ENCODE measurements around the gene VASN.
"Not testable (repeated sequence)": the region's sequence is repeated elsewhere in the genome, so short reads cannot be mapped to it uniquely, and the experiment has no call there.

The VASN gene

GRCh38 chr16:4332623-4333307 is 38.9 kb upstream of the VASN start:
- CTCF ChIA-PET: interaction anchor here (1.5 to 2.2 kb wide), 2 partner anchors 21 to 70 kb away, joined by 4 to 9 read pairs; no protein-coding TSS in a partner anchor
- POLR2A ChIA-PET: no interaction called here
- DNase-seq (ENCODE audit: extremely low spot score): no peak
- TF ChIP-seq CTBP1 (IDR thresholded peaks at IDR 0.05; ENCODE audit: borderline replicate concordance) (no peak), SP1 (IDR thresholded peaks at IDR 0.05) (no peak), PKNOX1 (IDR thresholded peaks at IDR 0.05) (no peak), ZNF384 (IDR thresholded peaks at IDR 0.05) (no peak), SUZ12 (IDR thresholded peaks at IDR 0.05) (no peak), FOXM1 (IDR thresholded peaks at IDR 0.05; ENCODE audit: borderline replicate concordance) (no peak)

GRCh38 chr16:4333308-4333638 is 38.4 kb upstream of the VASN start:
- POLR2A ChIA-PET: no interaction called here
- CTCF ChIA-PET: no interaction called here
- DNase-seq (ENCODE audit: extremely low spot score): no peak

DNA sequence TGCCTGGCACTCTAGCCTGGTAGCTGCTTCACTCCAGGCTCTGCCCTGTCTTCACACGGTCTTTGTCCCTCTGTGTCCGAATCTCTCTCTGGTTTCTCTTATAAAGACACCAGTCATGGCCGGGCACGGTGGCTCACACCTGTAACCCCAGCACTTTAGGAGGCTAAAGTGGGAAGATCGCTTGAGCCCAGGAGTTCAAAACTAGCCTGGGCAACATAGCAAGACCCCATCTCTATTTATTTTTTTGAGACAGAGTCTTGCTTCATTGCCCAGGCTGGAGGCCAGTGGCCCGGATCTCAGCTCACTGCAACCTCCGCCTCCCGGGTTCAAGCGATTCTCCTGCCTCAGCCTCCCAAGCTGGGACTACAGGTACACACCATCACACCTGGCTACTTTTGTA is 37.9 kb upstream of the VASN start:
- DNase-seq (ENCODE audit: extremely low spot score); POLR2A ChIA-PET; CTCF ChIA-PET: not testable (repeated sequence)

More at GRCh38 chr16:4333308-4333638, 38.4 kb upstream of the VASN start:
- no peak for TF ChIP-seq TARDBP (IDR thresholded peaks at IDR 0.05)
- no peak for TF ChIP-seq FOXK2 (IDR thresholded peaks at IDR 0.05)
- no peak for TF ChIP-seq PKNOX1 (IDR thresholded peaks at IDR 0.05)
- TF ChIP-seq BHLHE40 (IDR thresholded peaks at IDR 0.05; ENCODE audit: borderline replicate concordance): no peak
- no peak for TF ChIP-seq CTBP1 (IDR thresholded peaks at IDR 0.05; ENCODE audit: borderline replicate concordance)
- no peak for TF ChIP-seq ELF4 (IDR thresholded peaks at IDR 0.05)
- TF ChIP-seq HDGF (IDR thresholded peaks at IDR 0.05; ENCODE audit: borderline replicate concordance): no peak
- TF ChIP-seq ARNT (IDR thresholded peaks at IDR 0.05): no peak
- TF ChIP-seq LEF1 (IDR thresholded peaks at IDR 0.05; ENCODE audit: borderline replicate concordance): no peak
- TF ChIP-seq NFRKB (IDR thresholded peaks at IDR 0.05): no peak
- no peak for TF ChIP-seq ZNF384 (IDR thresholded peaks at IDR 0.05)
- no peak for TF ChIP-seq L3MBTL2 (conservative IDR thresholded peaks at IDR 0.05)
- TF ChIP-seq FOXA1 (IDR thresholded peaks at IDR 0.05): no peak
- no peak for TF ChIP-seq FOXM1 (IDR thresholded peaks at IDR 0.05; ENCODE audit: borderline replicate concordance)
- no peak for TF ChIP-seq SUZ12 (IDR thresholded peaks at IDR 0.05)
- TF ChIP-seq SP1 (IDR thresholded peaks at IDR 0.05): no peak

DNA sequence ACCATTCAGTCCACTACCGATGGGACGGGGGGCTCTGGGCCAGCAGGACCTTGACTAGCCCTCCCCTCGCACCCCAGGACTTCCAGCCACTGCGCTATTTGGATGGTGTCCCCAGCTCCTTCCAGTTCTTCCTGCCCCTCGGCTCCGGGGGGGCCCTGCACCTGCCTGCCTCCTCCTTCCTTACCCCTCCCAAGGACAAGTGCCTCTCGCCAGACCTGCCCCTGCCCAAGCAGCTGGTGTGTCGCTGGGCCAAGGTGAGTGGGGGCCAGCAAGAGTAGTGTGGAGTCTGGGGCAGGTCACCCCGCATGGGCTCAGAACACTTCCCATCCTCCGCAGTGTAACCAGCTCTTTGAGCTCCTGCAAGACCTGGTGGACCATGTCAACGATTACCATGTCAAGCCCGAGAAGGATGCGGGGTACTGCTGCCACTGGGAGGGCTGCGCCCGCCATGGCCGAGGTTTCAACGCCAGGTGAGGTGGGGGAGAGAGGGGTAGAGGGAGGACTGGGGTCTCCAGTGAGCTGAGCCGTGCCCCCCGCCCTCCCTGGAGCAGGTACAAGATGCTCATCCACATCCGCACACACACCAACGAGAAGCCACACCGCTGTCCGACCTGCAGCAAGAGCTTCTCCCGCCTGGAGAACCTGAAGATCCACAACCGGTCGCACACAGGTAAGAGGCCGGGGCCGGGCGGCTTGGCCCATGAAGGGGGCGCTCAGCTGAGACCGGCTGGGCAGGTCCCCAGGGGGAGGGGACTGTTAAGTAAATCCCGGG is 36.7 kb upstream of the VASN start:
- CTCF ChIA-PET: interaction anchor here (1.2 to 2.0 kb wide), 2 partner anchors 68 to 81 kb away, joined by 4 read pairs; no protein-coding TSS in a partner anchor
- TF ChIP-seq ZNF384 (IDR thresholded peaks at IDR 0.05): no peak
- no peak for TF ChIP-seq PKNOX1 (IDR thresholded peaks at IDR 0.05)
- TF ChIP-seq FOXM1 (IDR thresholded peaks at IDR 0.05; ENCODE audit: borderline replicate concordance): no peak
- TF ChIP-seq ARNT (IDR thresholded peaks at IDR 0.05): no peak
- no peak for TF ChIP-seq CTBP1 (IDR thresholded peaks at IDR 0.05; ENCODE audit: borderline replicate concordance)
- TF ChIP-seq L3MBTL2 (conservative IDR thresholded peaks at IDR 0.05): no peak
- TF ChIP-seq SP1 (IDR thresholded peaks at IDR 0.05): no peak
- TF ChIP-seq SUZ12 (IDR thresholded peaks at IDR 0.05): no peak
- TF ChIP-seq LEF1 (IDR thresholded peaks at IDR 0.05; ENCODE audit: borderline replicate concordance): no peak
- TF ChIP-seq FOXA1 (IDR thresholded peaks at IDR 0.05): no peak
- TF ChIP-seq FOXK2 (IDR thresholded peaks at IDR 0.05): no peak
- TF ChIP-seq HDGF (IDR thresholded peaks at IDR 0.05; ENCODE audit: borderline replicate concordance): no peak
- TF ChIP-seq NFRKB (IDR thresholded peaks at IDR 0.05): no peak
- no peak for TF ChIP-seq BHLHE40 (IDR thresholded peaks at IDR 0.05; ENCODE audit: borderline replicate concordance)
- TF ChIP-seq TARDBP (IDR thresholded peaks at IDR 0.05): no peak
- no peak for TF ChIP-seq ELF4 (IDR thresholded peaks at IDR 0.05)
- no peak for DNase-seq (ENCODE audit: extremely low spot score)
- POLR2A ChIA-PET: no interaction called here

DNA sequence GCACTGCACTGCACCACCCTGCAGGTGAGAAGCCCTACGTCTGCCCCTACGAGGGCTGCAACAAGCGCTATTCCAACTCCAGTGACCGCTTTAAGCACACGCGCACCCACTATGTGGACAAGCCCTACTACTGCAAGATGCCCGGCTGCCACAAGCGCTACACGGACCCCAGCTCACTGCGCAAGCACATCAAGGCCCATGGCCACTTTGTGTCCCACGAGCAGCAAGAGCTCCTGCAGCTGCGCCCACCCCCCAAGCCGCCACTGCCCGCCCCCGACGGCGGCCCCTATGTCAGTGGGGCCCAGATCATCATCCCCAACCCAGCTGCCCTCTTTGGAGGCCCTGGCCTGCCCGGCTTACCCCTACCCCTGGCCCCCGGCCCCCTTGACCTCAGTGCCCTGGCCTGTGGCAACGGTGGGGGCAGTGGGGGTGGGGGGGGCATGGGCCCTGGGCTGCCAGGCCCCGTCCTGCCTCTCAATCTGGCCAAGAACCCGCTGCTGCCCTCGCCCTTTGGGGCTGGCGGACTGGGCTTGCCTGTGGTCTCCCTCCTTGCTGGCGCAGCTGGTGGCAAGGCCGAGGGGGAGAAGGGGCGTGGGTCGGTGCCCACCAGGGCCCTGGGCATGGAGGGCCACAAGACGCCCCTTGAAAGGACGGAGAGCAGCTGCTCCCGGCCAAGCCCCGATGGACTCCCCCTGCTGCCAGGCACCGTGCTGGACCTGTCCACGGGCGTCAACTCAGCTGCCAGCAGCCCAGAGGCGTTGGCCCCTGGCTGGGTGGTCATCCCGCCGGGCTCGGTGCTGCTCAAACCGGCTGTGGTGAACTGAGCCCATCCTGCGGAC is 34.7 kb upstream of the VASN start:
- DNase-seq (ENCODE audit: extremely low spot score): no peak
- TF ChIP-seq BHLHE40 (IDR thresholded peaks at IDR 0.05; ENCODE audit: borderline replicate concordance) (no peak), FOXM1 (IDR thresholded peaks at IDR 0.05; ENCODE audit: borderline replicate concordance) (no peak), NFRKB (IDR thresholded peaks at IDR 0.05) (no peak), LEF1 (IDR thresholded peaks at IDR 0.05; ENCODE audit: borderline replicate concordance) (no peak), ZNF384 (IDR thresholded peaks at IDR 0.05) (no peak), ELF4 (IDR thresholded peaks at IDR 0.05) (no peak)
- ChIA-PET CTCF (interaction anchor here (2.0 kb wide), 1 partner anchor 83 kb away, joined by 4 read pairs; no protein-coding TSS in a partner anchor), POLR2A (no interaction called here)
